ENCODE measurements around the gene SOD2.

Gene SOD2

DNA sequence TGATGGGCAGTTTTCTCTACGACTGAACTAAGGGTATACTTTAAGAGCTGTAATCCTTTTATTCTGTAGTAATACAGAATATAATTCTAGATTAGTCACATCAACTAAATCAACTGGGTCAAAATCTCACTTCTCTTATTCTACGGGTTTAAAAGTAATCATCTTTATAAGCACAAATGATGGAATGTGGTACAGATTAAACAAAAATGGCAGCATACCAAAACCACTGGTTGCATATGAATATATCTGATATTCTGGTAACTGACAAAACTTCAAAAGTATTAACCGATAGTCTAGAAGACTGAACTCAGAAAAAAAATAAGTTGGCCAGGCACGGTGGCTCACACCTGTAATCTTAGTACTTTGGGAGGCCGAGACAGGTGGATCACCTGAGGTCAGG lies 7.0 kb downstream of the SOD2 start:
- H3K9me2 ChIP-seq (replicated peaks; ENCODE audit: insufficient read depth, low read length) = no peaks in the 10 kb centered on the region
- no peak for DNase-seq
- peaks cover 13% of the 10 kb centered on the region for H3K79me2 ChIP-seq (ENCODE audit: low read length)
- no peak overlapping the region for H3K9ac ChIP-seq (ENCODE audit: low read length)
- H3K27ac ChIP-seq (ENCODE audit: low read length) = no peak overlapping the region
- H4K20me1 ChIP-seq (ENCODE audit: insufficient read depth, low read length) = no peaks in the 10 kb centered on the region
- no peak overlapping the region for H2AFZ ChIP-seq (ENCODE audit: low read length)
- H3K4me1 ChIP-seq (ENCODE audit: low read length) = no peaks in the 10 kb centered on the region
- no peak for TF ChIP-seq EZH2 (optimal IDR thresholded peaks at IDR 0.05; ENCODE audit: low read depth, low read length)
- TF ChIP-seq EZH2phosphoT487 (IDR thresholded peaks at IDR 0.05; ENCODE audit: low read length) = no peak
- TF ChIP-seq, protein P1, sequence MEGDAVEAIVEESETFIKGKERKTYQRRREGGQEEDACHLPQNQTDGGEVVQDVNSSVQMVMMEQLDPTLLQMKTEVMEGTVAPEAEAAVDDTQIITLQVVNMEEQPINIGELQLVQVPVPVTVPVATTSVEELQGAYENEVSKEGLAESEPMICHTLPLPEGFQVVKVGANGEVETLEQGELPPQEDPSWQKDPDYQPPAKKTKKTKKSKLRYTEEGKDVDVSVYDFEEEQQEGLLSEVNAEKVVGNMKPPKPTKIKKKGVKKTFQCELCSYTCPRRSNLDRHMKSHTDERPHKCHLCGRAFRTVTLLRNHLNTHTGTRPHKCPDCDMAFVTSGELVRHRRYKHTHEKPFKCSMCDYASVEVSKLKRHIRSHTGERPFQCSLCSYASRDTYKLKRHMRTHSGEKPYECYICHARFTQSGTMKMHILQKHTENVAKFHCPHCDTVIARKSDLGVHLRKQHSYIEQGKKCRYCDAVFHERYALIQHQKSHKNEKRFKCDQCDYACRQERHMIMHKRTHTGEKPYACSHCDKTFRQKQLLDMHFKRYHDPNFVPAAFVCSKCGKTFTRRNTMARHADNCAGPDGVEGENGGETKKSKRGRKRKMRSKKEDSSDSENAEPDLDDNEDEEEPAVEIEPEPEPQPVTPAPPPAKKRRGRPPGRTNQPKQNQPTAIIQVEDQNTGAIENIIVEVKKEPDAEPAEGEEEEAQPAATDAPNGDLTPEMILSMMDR (IDR thresholded peaks at IDR 0.05; ENCODE audit: low read length) = no peak
- H3K4me2 ChIP-seq (ENCODE audit: low read depth, low read length) = no peak overlapping the region
- H3K4me3 ChIP-seq (ENCODE audit: low read length) = no peak overlapping the region
- H3K36me3 ChIP-seq (replicated peaks; ENCODE audit: insufficient read depth, low read length) = peaks cover 3% of the 10 kb centered on the region; the same call in 1 of the 2 replicates
- no peaks in the 10 kb centered on the region for H3K27me3 ChIP-seq (replicated peaks; ENCODE audit: insufficient read depth, low read length)
- H3K9me3 ChIP-seq (replicated peaks; ENCODE audit: insufficient read depth, low read length) = no peaks in the 10 kb centered on the region
- no peaks in the 10 kb centered on the region for H3F3A ChIP-seq (ENCODE audit: insufficient read depth, low read length)

DNA sequence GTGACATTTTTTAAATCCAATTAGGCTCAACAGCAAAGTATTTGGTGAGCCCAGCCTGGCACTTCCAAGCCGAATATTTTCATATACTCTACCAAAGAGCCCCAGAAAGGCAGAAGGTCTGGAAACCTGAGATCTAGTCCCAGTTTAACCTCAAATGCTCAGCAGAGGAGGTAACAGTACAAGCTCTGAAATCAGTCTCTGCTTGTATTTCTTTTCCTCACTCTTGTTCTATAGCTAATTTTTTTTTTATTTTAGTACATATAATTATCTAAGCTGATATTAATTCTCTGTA lies 9.1 kb downstream of the SOD2 start:
- no peaks in the 10 kb centered on the region for H3K4me1 ChIP-seq (ENCODE audit: low read length)
- H3K9ac ChIP-seq (ENCODE audit: low read length) = no peak overlapping the region
- peaks cover 4% of the 10 kb centered on the region; the same call in 1 of the 2 replicates for H3K79me2 ChIP-seq (ENCODE audit: low read length)
- DNase-seq = no peak
- H4K20me1 ChIP-seq (ENCODE audit: insufficient read depth, low read length) = no peaks in the 10 kb centered on the region
- H3K4me2 ChIP-seq (ENCODE audit: low read depth, low read length) = no peak overlapping the region
- H3F3A ChIP-seq (ENCODE audit: insufficient read depth, low read length) = no peaks in the 10 kb centered on the region
- H2AFZ ChIP-seq (ENCODE audit: low read length) = no peak overlapping the region
- H3K4me3 ChIP-seq (ENCODE audit: low read length) = no peak overlapping the region
- TF ChIP-seq EZH2 (optimal IDR thresholded peaks at IDR 0.05; ENCODE audit: low read depth, low read length) (no peak), EZH2phosphoT487 (IDR thresholded peaks at IDR 0.05; ENCODE audit: low read length) (no peak)
- TF ChIP-seq, protein P1 (IDR thresholded peaks at IDR 0.05; ENCODE audit: low read length) = no peak
- H3K9me3 ChIP-seq (replicated peaks; ENCODE audit: insufficient read depth, low read length) = no peaks in the 10 kb centered on the region
- H3K27me3 ChIP-seq (replicated peaks; ENCODE audit: insufficient read depth, low read length) = no peaks in the 10 kb centered on the region
- no peak overlapping the region for H3K27ac ChIP-seq (ENCODE audit: low read length)
- H3K9me2 ChIP-seq (replicated peaks; ENCODE audit: insufficient read depth, low read length) = no peaks in the 10 kb centered on the region
- H3K36me3 ChIP-seq (replicated peaks; ENCODE audit: insufficient read depth, low read length) = peaks cover 3% of the 10 kb centered on the region; the same call in 1 of the 2 replicates

DNA sequence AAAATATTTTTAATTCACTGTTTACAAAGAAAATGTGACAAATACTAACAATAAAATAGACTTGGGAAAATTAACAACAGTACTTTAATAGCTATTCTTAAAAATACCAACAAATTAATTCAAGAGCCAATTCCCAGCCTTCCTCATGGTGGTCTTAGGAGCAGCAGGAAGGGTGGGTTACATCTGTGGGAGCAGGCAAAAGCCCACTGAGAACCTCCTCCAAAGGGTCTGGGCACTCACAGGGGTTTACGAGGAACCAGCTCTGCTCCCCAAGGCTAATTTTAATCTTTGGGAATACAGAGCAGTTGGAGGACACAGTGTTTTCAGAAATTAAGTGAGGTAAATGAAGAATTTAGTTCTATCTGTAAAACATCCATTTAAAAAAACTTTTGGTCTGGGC lies 10.2 kb downstream of the SOD2 start:
- no peak for DNase-seq
- peaks cover 3% of the 10 kb centered on the region; the same call in 1 of the 2 replicates for H3K36me3 ChIP-seq (replicated peaks; ENCODE audit: insufficient read depth, low read length)
- no peaks in the 10 kb centered on the region for H3K79me2 ChIP-seq (ENCODE audit: low read length)
- no peaks in the 10 kb centered on the region for H4K20me1 ChIP-seq (ENCODE audit: insufficient read depth, low read length)
- no peaks in the 10 kb centered on the region for H3F3A ChIP-seq (ENCODE audit: insufficient read depth, low read length)
- H3K9me2 ChIP-seq (replicated peaks; ENCODE audit: insufficient read depth, low read length) = no peaks in the 10 kb centered on the region
- no peaks in the 10 kb centered on the region for H3K27me3 ChIP-seq (replicated peaks; ENCODE audit: insufficient read depth, low read length)
- no peak overlapping the region for H3K27ac ChIP-seq (ENCODE audit: low read length)
- no peak overlapping the region for H3K4me2 ChIP-seq (ENCODE audit: low read depth, low read length)
- H3K9ac ChIP-seq (ENCODE audit: low read length) = no peak overlapping the region
- no peaks in the 10 kb centered on the region for H3K4me1 ChIP-seq (ENCODE audit: low read length)
- H2AFZ ChIP-seq (ENCODE audit: low read length) = no peak overlapping the region
- no peak overlapping the region for H3K4me3 ChIP-seq (ENCODE audit: low read length)
- no peak for TF ChIP-seq EZH2phosphoT487 (IDR thresholded peaks at IDR 0.05; ENCODE audit: low read length)
- no peaks in the 10 kb centered on the region for H3K9me3 ChIP-seq (replicated peaks; ENCODE audit: insufficient read depth, low read length)

DNA sequence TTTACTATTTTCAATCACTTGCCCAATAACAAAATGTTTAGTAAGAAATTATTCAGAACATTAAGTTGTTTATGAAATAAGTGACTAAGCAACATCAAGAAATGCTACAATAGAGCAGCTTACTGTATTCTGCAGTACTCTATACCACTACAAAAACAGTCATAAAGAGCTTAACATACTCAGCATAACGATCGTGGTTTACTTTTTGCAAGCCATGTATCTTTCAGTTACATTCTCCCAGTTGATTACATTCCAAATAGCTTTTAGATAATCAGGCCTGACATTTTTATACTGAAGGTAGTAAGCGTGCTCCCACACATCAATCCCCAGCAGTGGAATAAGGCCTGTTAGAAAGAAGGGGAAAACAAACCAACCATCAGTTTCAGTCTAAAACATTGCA lies 10.7 kb downstream of the SOD2 start:
- DNase-seq = peak; percentile 8
- Histone ChIP-seq H3K4me2 (ENCODE audit: low read depth, low read length) (no peak overlapping the region), H3F3A (ENCODE audit: insufficient read depth, low read length) (no peaks in the 10 kb centered on the region), H3K9me3 (replicated peaks; ENCODE audit: insufficient read depth, low read length) (no peaks in the 10 kb centered on the region), H3K27ac (ENCODE audit: low read length) (no peak overlapping the region), H4K20me1 (ENCODE audit: insufficient read depth, low read length) (no peaks in the 10 kb centered on the region), H3K9ac (ENCODE audit: low read length) (no peak overlapping the region), H3K79me2 (ENCODE audit: low read length) (no peaks in the 10 kb centered on the region), H3K4me1 (ENCODE audit: low read length) (no peaks in the 10 kb centered on the region), H3K4me3 (ENCODE audit: low read length) (no peak overlapping the region), H3K36me3 (replicated peaks; ENCODE audit: insufficient read depth, low read length) (peaks cover 3% of the 10 kb centered on the region; the same call in 1 of the 2 replicates), H3K9me2 (replicated peaks; ENCODE audit: insufficient read depth, low read length) (no peaks in the 10 kb centered on the region), H3K27me3 (replicated peaks; ENCODE audit: insufficient read depth, low read length) (no peaks in the 10 kb centered on the region), H2AFZ (ENCODE audit: low read length) (no peak overlapping the region)
- TF ChIP-seq EZH2 (optimal IDR thresholded peaks at IDR 0.05; ENCODE audit: low read depth, low read length) = no peak
- TF ChIP-seq, protein P1 (IDR thresholded peaks at IDR 0.05; ENCODE audit: low read length) = no peak
- no peak for TF ChIP-seq EZH2phosphoT487 (IDR thresholded peaks at IDR 0.05; ENCODE audit: low read length)

Measured in MM.1S (cell line).